HL-60 (cell line): ENCODE data around the gene TMC1.

Experiments
- DNase-seq, 2 experiments: peaks; one replicate each; pipeline ENCODE4 v3.0.0-alpha.2; 2010 to 2020; ENCODE audit warnings: low read depth in 1 of 2, low spot score in 1 of 2
- H3K27ac ChIP-seq: fragments of 250-450 bp; sonication (Bioruptor Pico); replicated peaks from 2 replicates; pipeline ENCODE4 v1.5.1; 2020; ENCODE audit warnings: mild to moderate bottlenecking, moderate library complexity
- H3K27me3 ChIP-seq: fragments of 250-450 bp; sonication (Bioruptor Pico); 2 replicates; pipeline ENCODE4 v1.5.1; 2021; ENCODE audit warnings: mild to moderate bottlenecking, moderate library complexity; ENCODE audit not compliant: insufficient read depth, poor library complexity, severe bottlenecking
- H3K4me3 ChIP-seq: replicated peaks from 2 replicates; pipeline ENCODE4 v1.5.1; 2011; ENCODE audit warnings: mild to moderate bottlenecking, control low read depth, low read length; ENCODE audit not compliant: insufficient read depth
- GABPA ChIP-seq: IDR thresholded peaks from 2 replicates; pipeline ENCODE4 v1.6.1; 2012; ENCODE audit warnings: low read depth
- POLR2AphosphoS5 ChIP-seq: IDR thresholded peaks from 2 replicates; pipeline ENCODE4 v1.6.1; 2012; ENCODE audit warnings: low read depth
- SPI1 ChIP-seq: IDR thresholded peaks from 2 replicates; pipeline ENCODE4 v1.6.1; 2012; ENCODE audit warnings: low read depth, mild to moderate bottlenecking, borderline replicate concordance
- TF ChIP-seq, protein P1 (sequence below): IDR thresholded peaks from 2 replicates; pipeline ENCODE4 v1.6.1; 2012; ENCODE audit warnings: low read depth; ENCODE audit not compliant: insufficient replicate concordance
- TF ChIP-seq, protein P2 (sequence below): IDR thresholded peaks from one replicate; pipeline ENCODE4 v1.5.1; 2011; ENCODE audit warnings: low read length, control low read depth, inconsistent platforms; ENCODE audit not compliant: insufficient read depth

The TMC1 gene

GRCh38 chr9:72695365-72695764 lies 174.0 kb downstream of the TMC1 start:
- Histone ChIP-seq H3K27me3 (peaks cover 4% of the 10 kb centered on the region), H3K27ac (no peak overlapping the region), H3K4me3 (no peak overlapping the region)
- no peak for DNase-seq
- TF ChIP-seq GABPA (no peak), POLR2AphosphoS5 (no peak), SPI1 (no peak)
- TF ChIP-seq, protein P1, sequence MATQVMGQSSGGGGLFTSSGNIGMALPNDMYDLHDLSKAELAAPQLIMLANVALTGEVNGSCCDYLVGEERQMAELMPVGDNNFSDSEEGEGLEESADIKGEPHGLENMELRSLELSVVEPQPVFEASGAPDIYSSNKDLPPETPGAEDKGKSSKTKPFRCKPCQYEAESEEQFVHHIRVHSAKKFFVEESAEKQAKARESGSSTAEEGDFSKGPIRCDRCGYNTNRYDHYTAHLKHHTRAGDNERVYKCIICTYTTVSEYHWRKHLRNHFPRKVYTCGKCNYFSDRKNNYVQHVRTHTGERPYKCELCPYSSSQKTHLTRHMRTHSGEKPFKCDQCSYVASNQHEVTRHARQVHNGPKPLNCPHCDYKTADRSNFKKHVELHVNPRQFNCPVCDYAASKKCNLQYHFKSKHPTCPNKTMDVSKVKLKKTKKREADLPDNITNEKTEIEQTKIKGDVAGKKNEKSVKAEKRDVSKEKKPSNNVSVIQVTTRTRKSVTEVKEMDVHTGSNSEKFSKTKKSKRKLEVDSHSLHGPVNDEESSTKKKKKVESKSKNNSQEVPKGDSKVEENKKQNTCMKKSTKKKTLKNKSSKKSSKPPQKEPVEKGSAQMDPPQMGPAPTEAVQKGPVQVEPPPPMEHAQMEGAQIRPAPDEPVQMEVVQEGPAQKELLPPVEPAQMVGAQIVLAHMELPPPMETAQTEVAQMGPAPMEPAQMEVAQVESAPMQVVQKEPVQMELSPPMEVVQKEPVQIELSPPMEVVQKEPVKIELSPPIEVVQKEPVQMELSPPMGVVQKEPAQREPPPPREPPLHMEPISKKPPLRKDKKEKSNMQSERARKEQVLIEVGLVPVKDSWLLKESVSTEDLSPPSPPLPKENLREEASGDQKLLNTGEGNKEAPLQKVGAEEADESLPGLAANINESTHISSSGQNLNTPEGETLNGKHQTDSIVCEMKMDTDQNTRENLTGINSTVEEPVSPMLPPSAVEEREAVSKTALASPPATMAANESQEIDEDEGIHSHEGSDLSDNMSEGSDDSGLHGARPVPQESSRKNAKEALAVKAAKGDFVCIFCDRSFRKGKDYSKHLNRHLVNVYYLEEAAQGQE, result no peak
- TF ChIP-seq, protein P2, sequence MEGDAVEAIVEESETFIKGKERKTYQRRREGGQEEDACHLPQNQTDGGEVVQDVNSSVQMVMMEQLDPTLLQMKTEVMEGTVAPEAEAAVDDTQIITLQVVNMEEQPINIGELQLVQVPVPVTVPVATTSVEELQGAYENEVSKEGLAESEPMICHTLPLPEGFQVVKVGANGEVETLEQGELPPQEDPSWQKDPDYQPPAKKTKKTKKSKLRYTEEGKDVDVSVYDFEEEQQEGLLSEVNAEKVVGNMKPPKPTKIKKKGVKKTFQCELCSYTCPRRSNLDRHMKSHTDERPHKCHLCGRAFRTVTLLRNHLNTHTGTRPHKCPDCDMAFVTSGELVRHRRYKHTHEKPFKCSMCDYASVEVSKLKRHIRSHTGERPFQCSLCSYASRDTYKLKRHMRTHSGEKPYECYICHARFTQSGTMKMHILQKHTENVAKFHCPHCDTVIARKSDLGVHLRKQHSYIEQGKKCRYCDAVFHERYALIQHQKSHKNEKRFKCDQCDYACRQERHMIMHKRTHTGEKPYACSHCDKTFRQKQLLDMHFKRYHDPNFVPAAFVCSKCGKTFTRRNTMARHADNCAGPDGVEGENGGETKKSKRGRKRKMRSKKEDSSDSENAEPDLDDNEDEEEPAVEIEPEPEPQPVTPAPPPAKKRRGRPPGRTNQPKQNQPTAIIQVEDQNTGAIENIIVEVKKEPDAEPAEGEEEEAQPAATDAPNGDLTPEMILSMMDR, result no peak

DNA sequence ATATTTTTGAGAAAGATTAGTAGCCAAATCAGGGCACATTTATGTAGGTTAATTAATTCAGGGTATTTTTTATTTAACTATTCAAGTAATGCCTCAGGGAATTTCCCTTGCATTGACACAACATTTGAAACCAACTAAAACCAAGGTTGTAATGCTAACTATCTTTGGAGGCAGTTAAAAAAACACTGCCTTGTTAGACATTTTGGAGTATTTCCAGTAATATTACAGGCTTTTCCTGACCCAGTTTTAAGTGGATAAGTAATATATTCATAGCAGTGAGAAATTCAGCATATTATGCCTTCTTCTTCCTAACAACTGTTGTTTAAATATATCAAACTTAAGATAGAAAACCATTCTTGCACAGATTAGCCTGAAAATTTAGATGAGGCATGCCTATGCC lies 175.1 kb downstream of the TMC1 start:
- DNase-seq, result no peak
- TF ChIP-seq SPI1 (no peak), GABPA (no peak), POLR2AphosphoS5 (no peak)
- TF ChIP-seq, protein P1, result no peak
- TF ChIP-seq, protein P2, result no peak
- no peak overlapping the region for H3K4me3 ChIP-seq
- peaks cover 4% of the 10 kb centered on the region for H3K27me3 ChIP-seq
- H3K27ac ChIP-seq, result no peak overlapping the region

GRCh38 chr9:72701510-72701909 lies 180.1 kb downstream of the TMC1 start:
- H3K4me3 ChIP-seq, result no peak overlapping the region
- peaks cover 10% of the 10 kb centered on the region for H3K27me3 ChIP-seq
- DNase-seq, result no peak
- no peak overlapping the region for H3K27ac ChIP-seq
- TF ChIP-seq, protein P2, result no peak
- TF ChIP-seq POLR2AphosphoS5 (no peak), GABPA (no peak), SPI1 (no peak)
- TF ChIP-seq, protein P1, result no peak
